Measurements from ENCODE around the gene SPP2.

SPP2 gene

GRCh38 chr2:234092344-234092743 lies 41.8 kb downstream of the SPP2 start:
- no peak for DNase-seq (ENCODE audit: low spot score)

DNA sequence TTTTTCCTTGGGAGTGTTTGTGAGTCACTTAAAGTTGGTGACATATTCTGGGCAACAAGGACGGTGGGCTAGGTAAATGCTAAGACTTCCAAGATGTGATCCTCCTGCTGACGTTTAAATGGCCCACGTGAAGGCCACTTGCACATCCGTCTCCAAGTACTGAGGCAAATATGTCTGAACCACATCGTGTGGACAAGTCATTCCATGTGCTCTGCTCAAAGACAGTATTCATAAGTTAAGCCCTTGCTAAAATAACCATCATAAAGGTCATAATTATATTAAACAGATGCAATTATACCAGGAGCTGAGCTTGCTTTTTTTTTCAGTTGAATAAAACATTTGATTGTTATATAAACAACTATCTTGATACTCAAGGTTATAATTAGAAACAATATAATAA lies 44.8 kb downstream of the SPP2 start:
- no peak for DNase-seq (ENCODE audit: low spot score)

- no peak for DNase-seq (ENCODE audit: low spot score)
Measured at GRCh38 chr2:234096164-234096563, 45.7 kb downstream of the SPP2 start.

GRCh38 chr2:234098681-234099080 lies 48.2 kb downstream of the SPP2 start:
- no peak for DNase-seq (ENCODE audit: low spot score)

GRCh38 chr2:234099266-234099665 lies 48.8 kb downstream of the SPP2 start:
- no peak for DNase-seq (ENCODE audit: low spot score)

DNA sequence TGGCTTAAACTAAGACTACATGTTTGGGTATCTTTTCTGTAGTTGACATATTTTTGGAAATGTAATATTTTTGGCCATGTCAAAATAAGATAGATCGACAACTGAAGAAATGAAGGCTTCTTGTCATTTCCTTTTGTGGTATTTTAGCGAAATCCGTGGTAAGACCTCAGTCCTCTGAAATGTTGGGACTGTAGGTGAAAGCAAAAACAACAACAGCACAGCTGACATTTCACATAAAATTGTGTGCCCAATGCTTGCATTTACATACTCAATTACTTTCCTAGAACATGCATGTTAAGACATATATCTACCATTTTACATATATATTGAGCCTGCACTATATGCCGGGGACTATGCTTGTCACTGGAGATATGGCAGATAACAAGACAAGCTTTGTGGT lies 50.2 kb downstream of the SPP2 start:
- no peak for DNase-seq (ENCODE audit: low spot score)

GRCh38 chr2:234102112-234102511 lies 51.6 kb downstream of the SPP2 start:
- no peak for DNase-seq (ENCODE audit: low spot score)

GRCh38 chr2:234107861-234108260 lies 57.4 kb downstream of the SPP2 start:
- no peak for DNase-seq (ENCODE audit: low spot score)

- no peak for DNase-seq (ENCODE audit: low spot score)
Measured at GRCh38 chr2:234109321-234109720, 58.8 kb downstream of the SPP2 start.

DNA sequence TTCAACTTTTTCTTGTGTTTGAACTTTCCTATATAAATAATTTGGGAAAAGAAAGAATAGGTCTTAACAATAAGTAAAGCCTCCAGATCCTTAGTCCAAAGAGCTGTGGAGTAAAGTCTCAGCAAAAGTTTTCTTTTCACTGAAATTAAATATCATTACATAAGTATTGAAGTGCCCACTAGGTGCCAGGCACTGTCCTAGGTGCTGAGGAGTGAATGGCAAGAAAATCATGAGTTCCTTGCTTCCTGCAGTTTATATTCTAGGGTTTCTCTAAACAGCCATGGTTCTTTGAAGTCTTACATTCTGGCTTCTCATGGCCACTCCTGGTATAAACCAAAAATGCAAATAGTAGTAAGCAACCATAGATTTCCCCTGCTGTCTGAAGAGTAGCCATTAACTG lies 59.7 kb downstream of the SPP2 start:
- no peak for DNase-seq (ENCODE audit: low spot score)

- peak; percentile 51 for DNase-seq (ENCODE audit: low spot score)
Measured at GRCh38 chr2:234111523-234111922, 61.0 kb downstream of the SPP2 start.

DNA sequence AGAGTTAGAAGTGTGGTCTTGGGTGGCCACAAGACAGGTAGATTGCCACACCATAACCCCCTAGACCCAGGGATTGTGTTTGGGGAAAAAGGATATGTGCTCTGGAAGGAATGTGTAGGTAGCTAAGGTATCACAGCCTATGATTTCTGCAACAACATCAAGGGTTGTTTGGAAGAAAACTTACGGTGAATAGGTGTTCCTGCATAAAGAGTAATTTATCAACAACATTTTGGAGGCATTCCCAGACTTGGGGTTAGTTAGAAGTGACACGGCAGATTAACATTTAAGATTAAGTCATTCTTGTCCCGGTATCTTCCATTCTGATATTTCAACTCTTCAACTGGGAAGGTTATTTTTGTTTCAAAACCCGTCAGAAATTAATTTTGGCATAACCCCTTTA lies 65.5 kb downstream of the SPP2 start:
- no peak for DNase-seq (ENCODE audit: low spot score)

- DNase-seq (ENCODE audit: low spot score) = no peak
Measured at GRCh38 chr2:234121999-234122398, 71.5 kb downstream of the SPP2 start.

- DNase-seq (ENCODE audit: low spot score) = no peak
Measured at GRCh38 chr2:234125451-234126145, 75.1 kb downstream of the SPP2 start.

- no peak for DNase-seq (ENCODE audit: low spot score)
Measured at GRCh38 chr2:234126146-234126470, 75.6 kb downstream of the SPP2 start.

Measured in AG08395 (cell line).